WTC11 (cell line): ENCODE measurements around the gene NRTN.

ENCODE experiments used
- KAT7 ChIP-seq: sonication (generic); formaldehyde crosslinking; IDR thresholded peaks from 2 replicates; pipeline ENCODE4 v1.8.1; 2023; ENCODE audit warnings: missing genetic modification reagents, mild to moderate bottlenecking, borderline replicate concordance
- ZNF416 ChIP-seq: fragments of 250-450 bp; sonication (Bioruptor Pico); IDR thresholded peaks from 2 replicates; pipeline ENCODE4 v1.9.0; 2021; ENCODE audit warnings: mild to moderate bottlenecking, inconsistent platforms
- TF ChIP-seq, protein P1 (sequence below): sonication (generic); formaldehyde crosslinking; IDR thresholded peaks from 2 replicates; pipeline ENCODE4 v1.8.0; 2022; ENCODE audit warnings: mild to moderate bottlenecking, missing genetic modification reagents

DNA sequence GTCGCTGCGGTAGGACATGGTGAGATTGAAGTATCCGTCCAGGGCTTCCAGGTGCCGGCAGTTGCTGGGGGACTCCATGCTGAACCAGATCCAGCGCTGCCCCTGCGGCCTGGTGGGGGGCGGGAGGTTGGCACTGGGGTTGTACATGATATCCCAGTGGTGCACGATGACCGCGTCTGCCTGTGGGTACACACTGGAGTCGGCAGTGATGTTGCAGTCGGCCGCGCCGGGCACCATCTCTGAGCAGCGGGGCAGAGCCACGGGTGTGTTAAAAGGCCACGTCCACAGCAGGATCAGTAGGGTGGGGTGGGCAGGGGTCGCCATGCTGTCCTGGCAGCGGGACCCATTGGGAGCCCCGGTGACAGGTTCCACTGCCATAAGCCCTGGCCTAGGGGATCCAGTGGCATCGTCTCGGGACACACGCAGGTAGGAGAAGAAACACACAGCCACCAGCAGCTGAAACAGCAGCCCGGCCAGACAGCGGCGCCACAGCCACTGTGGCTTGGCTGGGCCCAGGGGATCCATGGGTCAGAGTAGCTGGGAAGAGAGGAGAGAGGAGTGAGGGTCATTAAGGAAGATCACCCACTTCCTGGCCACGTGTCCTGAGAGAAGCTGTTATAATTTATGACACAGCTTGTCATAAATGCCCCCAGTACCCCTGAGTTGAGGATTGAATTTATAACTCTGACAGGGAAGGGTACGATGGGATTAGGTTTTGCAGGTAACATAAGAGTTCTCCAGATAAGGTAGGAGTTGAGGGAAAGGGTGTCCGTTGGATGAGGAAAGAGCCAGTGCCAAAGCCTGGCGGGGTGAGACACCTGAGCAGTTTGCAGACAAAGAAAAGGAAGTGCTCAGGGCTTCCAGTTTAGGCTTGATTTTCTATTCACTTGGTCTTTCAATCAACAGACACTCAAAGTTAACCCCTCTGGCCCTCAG lies 62.6 kb downstream of the NRTN start:
- TF ChIP-seq ZNF416 (CRISPR knock-in tag): no peak
- TF ChIP-seq, protein P1, sequence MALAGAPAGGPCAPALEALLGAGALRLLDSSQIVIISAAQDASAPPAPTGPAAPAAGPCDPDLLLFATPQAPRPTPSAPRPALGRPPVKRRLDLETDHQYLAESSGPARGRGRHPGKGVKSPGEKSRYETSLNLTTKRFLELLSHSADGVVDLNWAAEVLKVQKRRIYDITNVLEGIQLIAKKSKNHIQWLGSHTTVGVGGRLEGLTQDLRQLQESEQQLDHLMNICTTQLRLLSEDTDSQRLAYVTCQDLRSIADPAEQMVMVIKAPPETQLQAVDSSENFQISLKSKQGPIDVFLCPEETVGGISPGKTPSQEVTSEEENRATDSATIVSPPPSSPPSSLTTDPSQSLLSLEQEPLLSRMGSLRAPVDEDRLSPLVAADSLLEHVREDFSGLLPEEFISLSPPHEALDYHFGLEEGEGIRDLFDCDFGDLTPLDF (CRISPR knock-in tag): no peak
- TF ChIP-seq KAT7: no peak
